ENCODE data around the gene OTUB1.

OTUB1 gene

GRCh38 chr11:64011371-64011770 lies 25.1 kb downstream of the OTUB1 start:
- no peak for DNase-seq (ENCODE audit: low read depth)
- no peak for TF ChIP-seq CTCF (conservative IDR thresholded peaks at IDR 0.05; ENCODE audit: low read length)

GRCh38 chr11:64013141-64013896 lies 27.1 kb downstream of the OTUB1 start:
- DNase-seq (ENCODE audit: low read depth) = no peak
- H3K4me3 ChIP-seq (ENCODE audit: low read length) = no peak overlapping the region
- TF ChIP-seq CTCF (conservative IDR thresholded peaks at IDR 0.05; ENCODE audit: low read length) = no peak

More at GRCh38 chr11:64011371-64011770, 25.1 kb downstream of the OTUB1 start:
- no peak overlapping the region for H3K4me3 ChIP-seq (ENCODE audit: low read length)

- no peak for DNase-seq (ENCODE audit: low read depth)
- no peak for TF ChIP-seq CTCF (conservative IDR thresholded peaks at IDR 0.05; ENCODE audit: low read length)
- no peak overlapping the region for H3K4me3 ChIP-seq (ENCODE audit: low read length)
Measured at GRCh38 chr11:64014356-64014755, 28.1 kb downstream of the OTUB1 start.

- no peak for DNase-seq (ENCODE audit: low read depth)
- no peak overlapping the region for H3K4me3 ChIP-seq (ENCODE audit: low read length)
- TF ChIP-seq CTCF (conservative IDR thresholded peaks at IDR 0.05; ENCODE audit: low read length) = no peak
Measured at GRCh38 chr11:64015510-64015909, 29.3 kb downstream of the OTUB1 start.

- no peak for TF ChIP-seq CTCF (conservative IDR thresholded peaks at IDR 0.05; ENCODE audit: low read length)
- H3K4me3 ChIP-seq (ENCODE audit: low read length) = no peak overlapping the region
- DNase-seq (ENCODE audit: low read depth) = no peak
Measured at GRCh38 chr11:64015935-64016845, 30.0 kb downstream of the OTUB1 start.

GRCh38 chr11:64017945-64018224 lies 31.6 kb downstream of the OTUB1 start:
- no peak for TF ChIP-seq CTCF (conservative IDR thresholded peaks at IDR 0.05; ENCODE audit: low read length)
- no peak overlapping the region for H3K4me3 ChIP-seq (ENCODE audit: low read length)
- DNase-seq (ENCODE audit: low read depth) = no peak

- no peak for TF ChIP-seq CTCF (conservative IDR thresholded peaks at IDR 0.05; ENCODE audit: low read length)
- no peak for DNase-seq (ENCODE audit: low read depth)
- H3K4me3 ChIP-seq (ENCODE audit: low read length) = no peak overlapping the region
Measured at GRCh38 chr11:64018310-64018709, 32.1 kb downstream of the OTUB1 start.
